C4-2B (cell line): ENCODE results near the gene MAP4.

Experiments used
- CTCF ChIP-seq: fragments of 450-650 bp; conservative IDR thresholded peaks from 2 replicates; pipeline ENCODE4 v1.5.1; 2017; ENCODE audit warnings: mild to moderate bottlenecking
- ZFX ChIP-seq: fragments of 450-650 bp; IDR thresholded peaks from 2 replicates; pipeline ENCODE4 v1.6.1; 2017

GRCh38 chr3:47897954-47898353 lies 118.3 kb downstream of the MAP4 start:
- TF ChIP-seq CTCF (no peak), ZFX (no peak)
